HCT116 (cell line): Measurements from ENCODE around the gene DDA1. TPM values are rescaled to one million over a fixed set of nuclear protein-coding genes. Genes with fewer than 3 reads are reported as not detected.

Experiments
- ATAC-seq: fragments of 200-7000 bp; cut with Tn5 transposase; 2 replicates; pipeline ENCODE4 v1.9.1; 2020; ENCODE audit warnings: mild to moderate bottlenecking, moderate library complexity
- BruUV-seq: library from RNA; stranded (reverse); fragments of 400-500 nt; replicated peaks from 2 replicates; lab custom pipeline; 2021; lab: Mats Ljungman, UMichigan
- CTCF ChIA-PET: fragments of 300-600 bp; sonication (Branson Sonifier 250); formaldehyde crosslinking; loops from one replicate; lab custom pipeline; 2021; ENCODE audit warnings: antibody characterized with exemption; lab: Charles Lee
- POLR2A ChIA-PET: fragments of 300-600, 350-600 bp; sonication (Branson Sonifier 250); formaldehyde crosslinking; loops from one replicate; lab custom pipeline; 2021; ENCODE audit warnings: antibody characterized with exemption; lab: Charles Lee
- RAD21 ChIA-PET, 2 experiments: fragments of 300-600 bp; sonication (Branson Sonifier 250); formaldehyde crosslinking; loops; one replicate each; lab custom pipeline; 2023; ENCODE audit warnings: low total read pairs in 2 of 2; ENCODE audit not compliant: uncharacterized antibody in 2 of 2, unreplicated experiment in 2 of 2, low non-redundant PET in 1 of 2; lab: Charles Lee
- DNase-seq: peaks from one replicate; pipeline ENCODE4 v3.0.0-alpha.2; 2010; ENCODE audit warnings: low read depth, low spot score
- H2AFZ ChIP-seq: fragments of 200-600 bp; shearing (Covaris generic), sonication (generic); 2 replicates; pipeline ENCODE4 v1.6.1; 2017; ENCODE audit warnings: low read depth, mixed run types, mixed read lengths, antibody characterized with exemption, low read length; ENCODE audit not compliant: poor library complexity, severe bottlenecking
- H3K27ac ChIP-seq: 2 replicates; pipeline ENCODE4 v1.5.1; 2012; ENCODE audit warnings: low read depth, low read length
- H3K27me3 ChIP-seq: fragments of 200-600 bp; sonication (generic); 2 replicates; pipeline ENCODE4 v1.6.1; 2016; ENCODE audit warnings: mixed run types, low read length, mixed read lengths; ENCODE audit not compliant: insufficient read depth
- H3K36me3 ChIP-seq, 2 experiments: fragments of 200-500 bp in 1 of 2; fragments of 200-600 bp in 1 of 2; sonication (Bioruptor generic) in 1 of 2; sonication (generic) in 1 of 2; 2 replicates each; pipeline versions ENCODE4 v1.5.1 to v1.6.1; 2014 to 2016; ENCODE audit warnings: low read length in 2 of 2, inconsistent platforms in 1 of 2, mixed read lengths in 1 of 2, mixed run types in 1 of 2; ENCODE audit not compliant: insufficient read depth in 2 of 2, control insufficient read depth in 1 of 2
- H3K4me1 ChIP-seq, 2 experiments: fragments of 200-600 bp in 1 of 2; sonication (generic) in 1 of 2; 2 replicates each; pipeline versions ENCODE4 v1.5.1 to v1.6.1; 2012 to 2017; ENCODE audit warnings: low read length in 2 of 2, inconsistent platforms in 1 of 2, mild to moderate bottlenecking in 1 of 2, mixed read lengths in 1 of 2, mixed run types in 1 of 2, moderate library complexity in 1 of 2; ENCODE audit not compliant: insufficient read depth in 2 of 2, control insufficient read depth in 1 of 2
- H3K4me2 ChIP-seq: fragments of 200-600 bp; sonication (generic); 2 replicates; pipeline ENCODE4 v1.6.1; 2017; ENCODE audit warnings: mixed run types, low read length, mixed read lengths
- H3K4me3 ChIP-seq, 2 experiments: fragments of 200-600 bp in 1 of 2; sonication (generic) in 1 of 2; replicated peaks in 1 of 2; 2 replicates each; pipeline ENCODE4 v1.5.1; 2011 to 2016; ENCODE audit warnings: low read length in 2 of 2, control low read depth in 1 of 2, low read depth in 1 of 2, mild to moderate bottlenecking in 1 of 2, mixed read lengths in 1 of 2, mixed run types in 1 of 2
- H3K79me2 ChIP-seq: fragments of 200-600 bp; sonication (generic); 2 replicates; pipeline ENCODE4 v1.6.1; 2017; ENCODE audit warnings: mild to moderate bottlenecking, mixed run types, low read length, moderate library complexity, mixed read lengths; ENCODE audit not compliant: insufficient read depth
- H3K9ac ChIP-seq: fragments of 200-600 bp; sonication (generic); 2 replicates; pipeline ENCODE4 v1.6.1; 2016; ENCODE audit warnings: low read length, mixed read lengths
- H3K9me2 ChIP-seq: fragments of 200-600 bp; sonication (generic), shearing (Covaris generic); 2 replicates; pipeline ENCODE4 v1.6.1; 2017; ENCODE audit warnings: mixed run types, mild to moderate bottlenecking, moderate library complexity; ENCODE audit not compliant: insufficient read depth
- H3K9me3 ChIP-seq, 2 experiments: fragments of 200-500 bp in 1 of 2; fragments of 200-600 bp in 1 of 2; sonication (Bioruptor generic) in 1 of 2; sonication (generic) in 1 of 2; 2 replicates each; pipeline ENCODE4 v1.6.1; 2014 to 2017; ENCODE audit warnings: low read length in 2 of 2, mixed read lengths in 2 of 2, inconsistent platforms in 1 of 2, low read depth in 1 of 2, mild to moderate bottlenecking in 1 of 2, mixed run types in 1 of 2, moderate library complexity in 1 of 2; ENCODE audit not compliant: control insufficient read depth in 1 of 2, insufficient read depth in 1 of 2
- H4K20me1 ChIP-seq: fragments of 200-600 bp; sonication (generic), shearing (Covaris generic); 2 replicates; pipeline ENCODE4 v1.6.1; 2017; ENCODE audit warnings: mixed run types, mild to moderate bottlenecking, moderate library complexity; ENCODE audit not compliant: insufficient read depth
- CBX3 ChIP-seq: IDR thresholded peaks from 2 replicates; pipeline ENCODE4 v1.6.1; 2012; ENCODE audit warnings: low read depth
- EGR1 ChIP-seq: IDR thresholded peaks from 2 replicates; pipeline ENCODE4 v1.6.1; 2012; ENCODE audit warnings: low read depth
- ELF1 ChIP-seq: IDR thresholded peaks from 2 replicates; pipeline ENCODE4 v1.6.1; 2012; ENCODE audit warnings: low read depth, borderline replicate concordance
- EZH2 ChIP-seq: fragments of 200-600 bp; sonication (generic); IDR thresholded peaks from 2 replicates; pipeline ENCODE4 v1.6.1; 2017; ENCODE audit warnings: antibody characterized with exemption, mixed run types
- EZH2phosphoT487 ChIP-seq: fragments of 200-600 bp; IDR thresholded peaks from 2 replicates; pipeline ENCODE4 v1.6.1; 2018; ENCODE audit warnings: antibody characterized with exemption, borderline replicate concordance
- FOSL1 ChIP-seq: IDR thresholded peaks from 2 replicates; pipeline ENCODE4 v1.6.1; 2012; ENCODE audit warnings: low read depth
- POLR2A ChIP-seq: IDR thresholded peaks from 2 replicates; pipeline ENCODE4 v1.7.0; 2011; ENCODE audit warnings: borderline replicate concordance; ENCODE audit not compliant: insufficient read depth, insufficient read length; ENCODE audit errors: extremely low read depth
- POLR2AphosphoS5 ChIP-seq: IDR thresholded peaks from 2 replicates; pipeline ENCODE4 v1.6.1; 2011; ENCODE audit warnings: mild to moderate bottlenecking, low read depth, low read length, moderate library complexity
- RAD21 ChIP-seq: IDR thresholded peaks from 2 replicates; pipeline ENCODE4 v1.6.1; 2012; ENCODE audit warnings: low read depth, mild to moderate bottlenecking
- SP1 ChIP-seq: IDR thresholded peaks from 2 replicates; pipeline ENCODE4 v1.6.1; 2012; ENCODE audit warnings: low read depth
- TCF7L2 ChIP-seq: IDR thresholded peaks from 2 replicates; pipeline ENCODE4 v1.7.0; 2011; ENCODE audit warnings: borderline replicate concordance, inconsistent platforms; ENCODE audit not compliant: insufficient read depth, insufficient read length; ENCODE audit errors: extremely low read depth
- intact Hi-C: fragments of 100-400 bp; cut with micrococcal nuclease; formaldehyde crosslinking; loops from 2 replicates; pipeline ENCODE4 v1.10.0; 2022
- total RNA-seq: library from RNA; stranded (reverse); gene quantifications from one replicate; pipeline ENCODE4 v1.2.1, GENCODE V29; 2021; ENCODE audit not compliant: unreplicated experiment
- TF ChIP-seq, protein P1 (sequence below): IDR thresholded peaks from 2 replicates; pipeline ENCODE4 v1.6.1; 2012
- TF ChIP-seq, protein P2 (sequence below): IDR thresholded peaks from 2 replicates; pipeline ENCODE4 v1.6.1; 2011; ENCODE audit warnings: mild to moderate bottlenecking, low read length, moderate library complexity; ENCODE audit not compliant: insufficient replicate concordance; ENCODE audit errors: extremely low read depth
- TF ChIP-seq, protein P3 (sequence below), 3 experiments: fragments of 200-600 bp in 1 of 3; sonication (generic) in 1 of 3; IDR thresholded peaks in 2 of 3; conservative IDR thresholded peaks in 1 of 3; 2 replicates each; pipeline ENCODE4 v1.5.1; 2012 to 2017; ENCODE audit warnings: low read depth in 2 of 3, low read length in 2 of 3, antibody characterized with exemption in 1 of 3, borderline replicate concordance in 1 of 3, control low read depth in 1 of 3, mild to moderate bottlenecking in 1 of 3, mixed read lengths in 1 of 3, mixed run types in 1 of 3, moderate library complexity in 1 of 3; ENCODE audit not compliant: insufficient read depth in 1 of 3
- TF ChIP-seq, protein P4 (sequence below): IDR thresholded peaks from 2 replicates; pipeline ENCODE4 v1.6.1; 2012; ENCODE audit warnings: low read depth
- TF ChIP-seq, protein P5 (sequence below): IDR thresholded peaks from 2 replicates; pipeline ENCODE4 v1.6.1; 2012

The DDA1 gene
- total RNA-seq, 1 experiment from 2014 or later = 68.6 TPM

DNA sequence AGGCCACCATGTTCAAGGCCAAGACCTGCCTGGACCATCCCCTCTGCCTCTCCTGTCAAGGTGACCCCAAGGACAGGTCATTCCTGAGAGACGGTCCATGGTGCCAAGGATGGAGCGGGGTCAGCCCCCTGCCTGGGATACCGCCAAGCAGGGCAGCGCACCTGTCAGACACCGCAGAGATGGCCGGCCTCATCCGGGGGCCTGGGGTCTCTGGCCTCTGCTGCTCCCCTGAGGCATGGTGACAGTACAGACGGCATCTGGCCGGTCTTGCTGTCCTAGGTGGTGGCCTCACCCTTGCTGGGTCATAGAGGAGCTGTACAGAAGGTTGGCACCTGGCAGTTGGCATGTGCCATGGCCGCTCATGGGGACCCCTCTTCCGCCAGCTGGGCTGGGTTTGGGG lies 11.1 kb downstream of the DDA1 start:
- ATAC-seq (no peak), DNase-seq (no peak)
- H3K36me3 ChIP-seq = peaks cover 14 to 18% of the 10 kb centered on the region in 2 experiments; a peak in 3 of 4 replicates
- TF ChIP-seq RAD21 = no peak
- no peak for TF ChIP-seq ELF1
- TF ChIP-seq, protein P1, sequence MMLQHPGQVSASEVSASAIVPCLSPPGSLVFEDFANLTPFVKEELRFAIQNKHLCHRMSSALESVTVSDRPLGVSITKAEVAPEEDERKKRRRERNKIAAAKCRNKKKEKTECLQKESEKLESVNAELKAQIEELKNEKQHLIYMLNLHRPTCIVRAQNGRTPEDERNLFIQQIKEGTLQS = no peak
- TF ChIP-seq TCF7L2 = no peak
- TF ChIP-seq EGR1 = no peak
- TF ChIP-seq, protein P2, sequence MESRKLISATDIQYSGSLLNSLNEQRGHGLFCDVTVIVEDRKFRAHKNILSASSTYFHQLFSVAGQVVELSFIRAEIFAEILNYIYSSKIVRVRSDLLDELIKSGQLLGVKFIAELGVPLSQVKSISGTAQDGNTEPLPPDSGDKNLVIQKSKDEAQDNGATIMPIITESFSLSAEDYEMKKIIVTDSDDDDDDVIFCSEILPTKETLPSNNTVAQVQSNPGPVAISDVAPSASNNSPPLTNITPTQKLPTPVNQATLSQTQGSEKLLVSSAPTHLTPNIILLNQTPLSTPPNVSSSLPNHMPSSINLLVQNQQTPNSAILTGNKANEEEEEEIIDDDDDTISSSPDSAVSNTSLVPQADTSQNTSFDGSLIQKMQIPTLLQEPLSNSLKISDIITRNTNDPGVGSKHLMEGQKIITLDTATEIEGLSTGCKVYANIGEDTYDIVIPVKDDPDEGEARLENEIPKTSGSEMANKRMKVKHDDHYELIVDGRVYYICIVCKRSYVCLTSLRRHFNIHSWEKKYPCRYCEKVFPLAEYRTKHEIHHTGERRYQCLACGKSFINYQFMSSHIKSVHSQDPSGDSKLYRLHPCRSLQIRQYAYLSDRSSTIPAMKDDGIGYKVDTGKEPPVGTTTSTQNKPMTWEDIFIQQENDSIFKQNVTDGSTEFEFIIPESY = no peak
- TF ChIP-seq SP1 = no peak
- TF ChIP-seq, protein P3, sequence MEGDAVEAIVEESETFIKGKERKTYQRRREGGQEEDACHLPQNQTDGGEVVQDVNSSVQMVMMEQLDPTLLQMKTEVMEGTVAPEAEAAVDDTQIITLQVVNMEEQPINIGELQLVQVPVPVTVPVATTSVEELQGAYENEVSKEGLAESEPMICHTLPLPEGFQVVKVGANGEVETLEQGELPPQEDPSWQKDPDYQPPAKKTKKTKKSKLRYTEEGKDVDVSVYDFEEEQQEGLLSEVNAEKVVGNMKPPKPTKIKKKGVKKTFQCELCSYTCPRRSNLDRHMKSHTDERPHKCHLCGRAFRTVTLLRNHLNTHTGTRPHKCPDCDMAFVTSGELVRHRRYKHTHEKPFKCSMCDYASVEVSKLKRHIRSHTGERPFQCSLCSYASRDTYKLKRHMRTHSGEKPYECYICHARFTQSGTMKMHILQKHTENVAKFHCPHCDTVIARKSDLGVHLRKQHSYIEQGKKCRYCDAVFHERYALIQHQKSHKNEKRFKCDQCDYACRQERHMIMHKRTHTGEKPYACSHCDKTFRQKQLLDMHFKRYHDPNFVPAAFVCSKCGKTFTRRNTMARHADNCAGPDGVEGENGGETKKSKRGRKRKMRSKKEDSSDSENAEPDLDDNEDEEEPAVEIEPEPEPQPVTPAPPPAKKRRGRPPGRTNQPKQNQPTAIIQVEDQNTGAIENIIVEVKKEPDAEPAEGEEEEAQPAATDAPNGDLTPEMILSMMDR (IDR thresholded peaks at IDR 0.05 in 2 of 3, conservative IDR thresholded peaks at IDR 0.05 in 1 of 3; ENCODE audit: borderline replicate concordance in 1 of 3, insufficient read depth in 1 of 3, low read depth in 2 of 3, low read length in 2 of 3) = no peak
- TF ChIP-seq FOSL1 = no peak
- TF ChIP-seq CBX3 = no peak
- TF ChIP-seq, protein P4, sequence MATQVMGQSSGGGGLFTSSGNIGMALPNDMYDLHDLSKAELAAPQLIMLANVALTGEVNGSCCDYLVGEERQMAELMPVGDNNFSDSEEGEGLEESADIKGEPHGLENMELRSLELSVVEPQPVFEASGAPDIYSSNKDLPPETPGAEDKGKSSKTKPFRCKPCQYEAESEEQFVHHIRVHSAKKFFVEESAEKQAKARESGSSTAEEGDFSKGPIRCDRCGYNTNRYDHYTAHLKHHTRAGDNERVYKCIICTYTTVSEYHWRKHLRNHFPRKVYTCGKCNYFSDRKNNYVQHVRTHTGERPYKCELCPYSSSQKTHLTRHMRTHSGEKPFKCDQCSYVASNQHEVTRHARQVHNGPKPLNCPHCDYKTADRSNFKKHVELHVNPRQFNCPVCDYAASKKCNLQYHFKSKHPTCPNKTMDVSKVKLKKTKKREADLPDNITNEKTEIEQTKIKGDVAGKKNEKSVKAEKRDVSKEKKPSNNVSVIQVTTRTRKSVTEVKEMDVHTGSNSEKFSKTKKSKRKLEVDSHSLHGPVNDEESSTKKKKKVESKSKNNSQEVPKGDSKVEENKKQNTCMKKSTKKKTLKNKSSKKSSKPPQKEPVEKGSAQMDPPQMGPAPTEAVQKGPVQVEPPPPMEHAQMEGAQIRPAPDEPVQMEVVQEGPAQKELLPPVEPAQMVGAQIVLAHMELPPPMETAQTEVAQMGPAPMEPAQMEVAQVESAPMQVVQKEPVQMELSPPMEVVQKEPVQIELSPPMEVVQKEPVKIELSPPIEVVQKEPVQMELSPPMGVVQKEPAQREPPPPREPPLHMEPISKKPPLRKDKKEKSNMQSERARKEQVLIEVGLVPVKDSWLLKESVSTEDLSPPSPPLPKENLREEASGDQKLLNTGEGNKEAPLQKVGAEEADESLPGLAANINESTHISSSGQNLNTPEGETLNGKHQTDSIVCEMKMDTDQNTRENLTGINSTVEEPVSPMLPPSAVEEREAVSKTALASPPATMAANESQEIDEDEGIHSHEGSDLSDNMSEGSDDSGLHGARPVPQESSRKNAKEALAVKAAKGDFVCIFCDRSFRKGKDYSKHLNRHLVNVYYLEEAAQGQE = no peak
- no peak for TF ChIP-seq EZH2phosphoT487
- TF ChIP-seq, protein P5, sequence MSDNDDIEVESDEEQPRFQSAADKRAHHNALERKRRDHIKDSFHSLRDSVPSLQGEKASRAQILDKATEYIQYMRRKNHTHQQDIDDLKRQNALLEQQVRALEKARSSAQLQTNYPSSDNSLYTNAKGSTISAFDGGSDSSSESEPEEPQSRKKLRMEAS = no peak
- TF ChIP-seq EZH2 = no peak
- TF ChIP-seq POLR2AphosphoS5 = no peak
- no peak for TF ChIP-seq POLR2A
- TF ChIP-seq, all 23 proteins: peak for 0
- no TSS peak for BruUV-seq
- ChIA-PET POLR2A (no interaction called here), CTCF (no interaction called here), RAD21 (no interaction called here)
- H3K9me3 ChIP-seq = no peaks in the 10 kb centered on the region
- no peak overlapping the region for H3K4me2 ChIP-seq
- H3K9ac ChIP-seq = no peak overlapping the region
- H2AFZ ChIP-seq = no peak overlapping the region
- no peaks in the 10 kb centered on the region for H3K9me2 ChIP-seq
- H3K4me3 ChIP-seq = no peak overlapping the region
- intact Hi-C loops = no loop called here
- H3K27ac ChIP-seq = no peak overlapping the region
- peaks cover 13 to 21% of the 10 kb centered on the region in 2 experiments for H3K4me1 ChIP-seq
- H4K20me1 ChIP-seq = no peaks in the 10 kb centered on the region
- no peaks in the 10 kb centered on the region; the same call in 1 of the 2 replicates for H3K79me2 ChIP-seq
- no peaks in the 10 kb centered on the region for H3K27me3 ChIP-seq
